ENCODE measurements around the gene SHISAL1.

SHISAL1 gene

DNA sequence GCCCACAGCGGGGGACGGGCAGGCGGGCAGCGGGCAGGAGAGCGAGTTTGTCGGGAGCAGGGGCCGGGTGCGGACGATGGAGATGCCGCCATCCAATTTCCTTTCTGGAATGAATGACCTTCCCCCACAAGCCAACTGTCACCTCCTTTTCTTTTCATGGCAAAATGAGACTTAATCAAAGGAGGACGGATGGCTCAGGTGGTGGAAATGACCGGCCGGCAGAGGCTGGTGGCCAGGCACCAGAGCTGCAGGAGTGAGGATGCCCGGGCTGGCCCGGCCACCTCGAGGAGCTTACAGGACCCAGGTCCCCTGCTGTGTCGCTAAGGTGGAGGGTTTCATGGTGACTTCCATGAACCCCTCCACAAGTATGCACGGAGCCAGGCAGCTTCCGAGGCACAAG, 11.7 kb downstream of the SHISAL1 start:
- DNase-seq: no peak

- no peak for DNase-seq
Measured at GRCh38 chr22:44299124-44299523, 13.6 kb downstream of the SHISAL1 start.

GRCh38 chr22:44298406-44299091, 14.2 kb downstream of the SHISAL1 start:
- no peak for DNase-seq

- no peak for DNase-seq
Measured at GRCh38 chr22:44297470-44298061, 15.2 kb downstream of the SHISAL1 start.

DNA sequence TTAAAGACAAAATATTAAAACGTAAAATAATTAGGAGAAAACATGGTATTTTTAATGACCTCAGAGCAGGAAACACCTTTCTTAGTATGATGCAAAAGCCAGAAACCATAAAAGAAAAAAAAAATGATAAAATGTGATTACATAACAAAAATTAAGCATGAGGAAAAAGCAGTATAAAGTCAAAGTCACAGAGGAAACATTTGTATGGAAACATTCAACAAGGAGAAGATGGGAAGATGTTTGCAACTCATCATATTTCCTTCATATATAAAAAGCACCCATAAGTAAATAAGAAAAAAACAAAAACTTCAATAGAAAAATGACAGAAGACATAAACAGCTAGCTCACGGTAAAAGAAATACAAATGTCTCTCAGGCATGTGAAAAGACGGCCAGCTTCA, 17.3 kb downstream of the SHISAL1 start:
- no peak for DNase-seq

GRCh38 chr22:44293876-44294275, 18.9 kb downstream of the SHISAL1 start:
- no peak for DNase-seq

- no peak for DNase-seq
Measured at GRCh38 chr22:44293034-44293433, 19.7 kb downstream of the SHISAL1 start.

DNA sequence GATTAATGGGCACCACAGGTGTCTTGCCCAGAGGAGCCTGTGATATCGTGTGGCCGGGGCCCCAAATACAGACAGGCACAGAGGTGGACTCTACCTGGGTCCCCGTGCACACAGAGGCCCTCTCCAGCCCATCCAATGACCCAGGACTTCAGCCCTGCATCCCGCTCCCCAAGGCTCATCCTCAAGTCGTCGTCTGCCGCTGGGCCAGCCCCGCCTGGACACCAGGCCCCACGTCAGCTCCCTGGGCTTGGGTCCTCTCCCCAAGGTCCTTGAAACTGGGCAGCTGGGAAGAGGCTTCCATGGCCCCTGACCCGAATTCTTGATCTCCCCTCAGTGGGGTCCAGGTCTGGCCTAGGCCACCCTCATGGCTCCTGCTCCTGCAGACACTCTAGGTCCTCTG, 20.2 kb downstream of the SHISAL1 start:
- DNase-seq: no peak

GRCh38 chr22:44291674-44292360, 20.9 kb downstream of the SHISAL1 start:
- no peak for DNase-seq

GRCh38 chr22:44291265-44291664, 21.5 kb downstream of the SHISAL1 start:
- no peak for DNase-seq

- no peak for DNase-seq
Measured at GRCh38 chr22:44289414-44290171, 23.2 kb downstream of the SHISAL1 start.

DNA sequence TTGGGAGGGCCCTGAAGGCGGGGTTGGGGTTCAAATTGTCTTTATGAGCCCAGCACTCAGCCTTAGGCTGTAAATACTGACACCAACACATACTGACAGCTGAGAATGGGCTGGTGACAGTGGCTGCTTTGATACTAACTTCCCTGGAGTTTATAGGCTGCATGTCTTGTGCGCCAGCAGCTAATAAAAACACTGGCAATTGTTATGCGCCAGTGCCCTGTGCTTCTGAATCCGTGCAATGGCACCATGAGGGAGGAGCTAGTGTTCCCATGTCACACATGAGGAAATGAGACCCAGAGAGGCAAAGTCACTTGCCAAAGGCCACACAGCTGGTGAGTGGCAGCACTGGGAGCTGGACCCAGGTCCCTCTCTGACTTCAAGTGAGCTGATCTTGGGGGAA, 23.8 kb downstream of the SHISAL1 start:
- no peak for DNase-seq

- DNase-seq: no peak
Measured at GRCh38 chr22:44287741-44288140, 25.0 kb downstream of the SHISAL1 start.

DNA sequence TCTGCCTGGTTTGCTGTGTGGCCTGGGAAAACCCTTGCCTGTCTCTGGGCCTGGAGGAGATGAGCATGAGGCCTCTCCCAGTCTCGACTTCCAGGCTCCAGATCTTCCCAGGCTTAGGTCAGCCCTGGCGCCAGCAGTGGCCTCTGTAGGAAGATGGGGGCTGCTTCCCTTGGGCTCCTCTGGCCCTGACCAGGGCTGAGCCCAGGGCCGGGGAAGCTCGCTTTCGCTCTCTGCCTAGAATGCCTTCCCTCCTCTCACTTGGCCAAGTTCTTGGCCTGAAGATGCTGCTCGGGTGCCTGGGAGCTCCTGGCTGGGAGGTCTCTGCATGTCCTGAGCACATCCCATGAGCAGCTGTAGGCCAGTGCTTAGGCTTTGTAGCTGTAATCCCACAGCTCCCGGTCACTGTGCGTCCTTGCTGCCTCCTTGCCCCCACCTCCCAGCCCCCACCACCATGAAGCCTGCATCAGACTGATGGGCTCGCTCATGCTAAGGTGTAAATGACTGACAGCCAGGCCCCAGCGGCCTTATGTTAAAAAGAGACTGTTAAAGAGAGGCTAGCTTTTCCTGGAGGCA, 25.5 kb downstream of the SHISAL1 start:
- no peak for DNase-seq

- no peak for DNase-seq
Measured at GRCh38 chr22:44286646-44287045, 26.1 kb downstream of the SHISAL1 start.

- DNase-seq: no peak
Measured at GRCh38 chr22:44284711-44285110, 28.0 kb downstream of the SHISAL1 start.

DNA sequence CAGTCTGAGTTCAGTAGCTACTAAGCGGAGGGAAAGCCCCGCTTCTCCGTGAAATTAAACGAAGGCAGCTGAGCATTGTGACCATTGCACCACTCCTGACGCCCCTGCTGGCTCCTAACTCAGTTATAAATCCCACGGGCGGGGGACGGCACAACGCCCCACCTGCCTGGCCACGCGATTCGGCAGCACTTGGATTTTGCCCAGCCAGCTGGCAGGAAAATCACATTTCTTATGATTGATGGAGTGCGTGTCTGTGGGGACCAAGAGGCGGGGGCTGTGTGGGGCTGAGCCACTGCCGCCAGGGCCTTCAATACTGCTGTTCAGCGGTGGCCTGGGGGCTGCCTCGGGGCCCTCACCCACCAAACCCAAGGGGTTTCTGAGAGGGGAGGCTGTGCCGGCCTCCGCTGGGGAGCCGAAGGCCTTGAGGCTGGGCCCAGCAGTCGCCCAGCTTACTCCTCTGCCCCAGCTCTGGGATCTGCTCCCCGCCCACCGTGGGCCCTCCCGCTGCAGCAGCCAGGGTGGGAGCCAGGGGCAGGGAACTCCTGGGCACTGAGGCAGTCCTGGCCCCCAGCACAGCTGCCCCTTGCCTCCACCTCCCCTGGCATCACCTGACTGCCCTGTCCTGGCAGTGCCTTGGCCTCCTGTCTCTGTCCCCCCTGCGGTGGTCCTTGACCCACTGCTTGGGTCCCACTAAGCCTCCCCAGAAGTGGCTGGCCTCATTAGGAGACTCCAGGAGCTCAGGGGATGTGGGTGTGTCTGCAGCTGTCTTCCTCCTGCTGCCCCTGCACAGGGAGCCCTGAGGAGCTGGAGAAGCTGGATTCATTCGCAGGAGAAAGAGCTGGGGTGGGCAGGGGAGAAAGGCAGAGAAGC, 30.7 kb downstream of the SHISAL1 start:
- no peak for DNase-seq

DNA sequence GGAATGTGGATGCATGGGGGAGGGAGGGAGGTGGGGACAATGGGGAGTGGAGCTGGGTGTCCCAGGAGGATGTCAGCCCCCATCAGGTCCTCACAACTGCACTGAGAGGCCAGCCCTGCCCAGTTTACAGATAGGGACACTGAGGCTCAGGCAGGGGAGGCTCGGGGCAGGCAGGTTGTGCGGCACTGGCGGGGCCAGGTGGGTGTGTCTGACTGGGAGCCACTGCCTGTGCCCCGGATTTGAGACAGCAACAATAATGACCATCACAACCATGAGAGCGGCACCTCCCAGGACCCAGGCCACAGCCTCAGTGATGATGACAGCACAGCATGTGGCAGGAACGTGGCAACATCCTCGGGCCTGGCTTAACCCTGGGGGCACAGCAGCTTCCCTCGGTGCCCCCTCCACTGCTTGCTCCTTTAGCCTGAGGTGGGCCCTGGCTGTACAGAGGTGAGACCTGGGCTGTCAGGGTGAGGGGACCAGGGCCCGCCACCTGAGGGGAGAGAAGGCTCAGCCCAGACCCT, 32.0 kb downstream of the SHISAL1 start:
- DNase-seq: no peak

GRCh38 chr22:44279069-44279360, 33.7 kb downstream of the SHISAL1 start:
- no peak for DNase-seq

- DNase-seq: no peak
Measured at GRCh38 chr22:44278243-44279068, 34.3 kb downstream of the SHISAL1 start.

All from T-helper 9 cell (primary cell).